CD14-positive monocyte (primary cell): Measurements from ENCODE around the gene CCNQ. TPM values are rescaled to one million over a fixed set of nuclear protein-coding genes. Genes with fewer than 3 reads are reported as not detected.

Source experiments
- DNase-seq, 3 donors: peaks; one replicate each; pipeline ENCODE4 v3.0.0-alpha.2; 2011 to 2022
- H2AFZ ChIP-seq: 2 replicates; pipeline ENCODE4 v1.6.0; 2012; ENCODE audit warnings: mild to moderate bottlenecking, low read depth, low read length, inconsistent platforms; ENCODE audit not compliant: insufficient read depth, poor library complexity, severe bottlenecking
- H3K27ac ChIP-seq, 2 donors: 1 replicate in 1 of 2; 2 replicates in 1 of 2; pipeline ENCODE4 v1.5.1; 2012 to 2013; ENCODE audit warnings: low read length in 2 of 2, control low read depth in 1 of 2, inconsistent platforms in 1 of 2, low read depth in 1 of 2, mild to moderate bottlenecking in 1 of 2
- H3K27me3 ChIP-seq, 2 donors: one replicate each; pipeline versions ENCODE4 v1.6.0 to v1.6.1; 2011 to 2013; ENCODE audit warnings: low read length in 2 of 2; ENCODE audit not compliant: control insufficient read depth in 2 of 2, insufficient read depth in 2 of 2
- H3K36me3 ChIP-seq, 2 donors: replicated peaks in 1 of 2; 1 replicate in 1 of 2; 2 replicates in 1 of 2; pipeline versions ENCODE4 v1.5.1 to v1.6.1; 2012 to 2013; ENCODE audit warnings: low read length in 2 of 2, control low read depth in 1 of 2, inconsistent platforms in 1 of 2, mild to moderate bottlenecking in 1 of 2; ENCODE audit not compliant: insufficient read depth in 2 of 2, control insufficient read depth in 1 of 2
- H3K4me1 ChIP-seq, 2 donors: 1 replicate in 1 of 2; 2 replicates in 1 of 2; pipeline versions ENCODE4 v1.5.1 to v1.6.1; 2012 to 2013; ENCODE audit warnings: low read length in 2 of 2, control low read depth in 1 of 2, inconsistent platforms in 1 of 2, mild to moderate bottlenecking in 1 of 2, moderate library complexity in 1 of 2; ENCODE audit not compliant: insufficient read depth in 2 of 2, control insufficient read depth in 1 of 2
- H3K4me2 ChIP-seq: replicated peaks from 2 replicates; pipeline ENCODE3; 2012; ENCODE audit warnings: low read length, moderate library complexity, mild to moderate bottlenecking; ENCODE audit not compliant: poor library complexity, severe bottlenecking; ENCODE audit errors: extremely low read depth
- H3K4me3 ChIP-seq, 3 experiments: fragments of 200-600 bp in 1 of 3; sonication (generic) in 1 of 3; replicated peaks in 1 of 3; 1 replicate in 2 of 3; 2 replicates in 1 of 3; pipeline ENCODE4 v1.5.1; 2011 to 2013; ENCODE audit warnings: low read length in 3 of 3, mild to moderate bottlenecking in 3 of 3, control low read depth in 2 of 3, low read depth in 2 of 3, inconsistent platforms in 1 of 3, moderate library complexity in 1 of 3
- H3K79me2 ChIP-seq: 2 replicates; pipeline ENCODE4 v1.6.0; 2012; ENCODE audit warnings: mild to moderate bottlenecking, control low read depth, inconsistent platforms, low read length, moderate library complexity; ENCODE audit not compliant: insufficient read depth
- H3K9ac ChIP-seq: 2 replicates; pipeline ENCODE4 v1.6.0; 2017; ENCODE audit warnings: low read length, mild to moderate bottlenecking; ENCODE audit not compliant: insufficient read depth, poor library complexity, severe bottlenecking
- H3K9me3 ChIP-seq, 2 donors: replicated peaks in 1 of 2; 1 replicate in 1 of 2; 2 replicates in 1 of 2; pipeline versions ENCODE4 v1.5.1 to v1.6.1; 2012 to 2013; ENCODE audit warnings: low read length in 2 of 2, control low read depth in 1 of 2; ENCODE audit not compliant: control insufficient read depth in 1 of 2, insufficient read depth in 1 of 2
- H4K20me1 ChIP-seq: 2 replicates; pipeline ENCODE4 v1.6.0; 2012; ENCODE audit warnings: mild to moderate bottlenecking, low read length, control low read depth, moderate library complexity; ENCODE audit not compliant: insufficient read depth
- H3K27ac Mint-ChIP-seq, 7 donors: one replicate each; pipeline ENCODE4 v1.8.0; 2020; ENCODE audit warnings: mild to moderate bottlenecking in 7 of 7, mixed read lengths in 7 of 7, moderate library complexity in 6 of 7, inconsistent platforms in 2 of 7
- H3K27me3 Mint-ChIP-seq, 3 donors: one replicate each; pipeline ENCODE4 v1.8.0; 2021 to 2022; ENCODE audit warnings: low read depth in 3 of 3, mild to moderate bottlenecking in 3 of 3, mixed read lengths in 3 of 3, moderate library complexity in 3 of 3, inconsistent platforms in 1 of 3
- H3K36me3 Mint-ChIP-seq, 2 donors: one replicate each; pipeline ENCODE4 v1.8.0; 2020; ENCODE audit warnings: mixed read lengths in 2 of 2, inconsistent platforms in 1 of 2, mild to moderate bottlenecking in 1 of 2
- H3K4me1 Mint-ChIP-seq: one replicate; pipeline ENCODE4 v1.8.0; 2020; ENCODE audit warnings: mild to moderate bottlenecking, mixed read lengths
- H3K4me3 Mint-ChIP-seq, 2 donors: one replicate each; pipeline ENCODE4 v1.8.0; 2020; ENCODE audit warnings: mild to moderate bottlenecking in 2 of 2, mixed read lengths in 2 of 2, moderate library complexity in 1 of 2
- H3K9me3 Mint-ChIP-seq, 7 donors: one replicate each; pipeline ENCODE4 v1.8.0; 2020 to 2022; ENCODE audit warnings: mixed read lengths in 7 of 7, mild to moderate bottlenecking in 6 of 7, moderate library complexity in 6 of 7, inconsistent platforms in 2 of 7
- CTCF ChIP-seq: fragments of 200-600 bp; IDR thresholded peaks from one replicate; pipeline ENCODE4 v1.8.0; 2022; ENCODE audit warnings: antibody characterized with exemption, mild to moderate bottlenecking
- WGBS: methylation state at CpG from one replicate; pipeline ENCODE4 v1.1.5; 2013; ENCODE audit warnings: missing lambda C conversion rate; ENCODE audit not compliant: insufficient coverage; 5-methylcytosine and 5-hydroxymethylcytosine counted together
- intact Hi-C, 2 donors: fragments of 100-400 bp; cut with micrococcal nuclease; formaldehyde crosslinking; loops; one replicate each; pipeline versions ENCODE4 v1.15.0 to v1.15.1; 2023
- polyA plus RNA-seq, 3 donors: library from polyadenylated mRNA; depleted of rRNA in 1 of 3; unstranded in 2 of 3; stranded (reverse) in 1 of 3; fragments of 300-500 nt in 2 of 3; fragments of >200 nt in 1 of 3; fragmentation: Illumina TruSeq in 2 of 3; gene quantifications; 1 replicate in 2 of 3; 2 replicates in 1 of 3; pipeline ENCODE4 v1.2.3, GENCODE V29; 2012 to 2021

Gene CCNQ
- polyA plus RNA-seq, 3 donors = 21.8 to 35.6 (median 29.3) TPM

- DNase-seq = no peak
- H3K4me2 ChIP-seq = no peak overlapping the region
- H3K4me3 Mint-ChIP-seq = no peak overlapping the region
- no peak overlapping the region for H3K9ac ChIP-seq
- H3K79me2 ChIP-seq = no peaks in the 10 kb centered on the region
- intact Hi-C loops = no loop called here
- no peaks in the 10 kb centered on the region for H3K9me3 ChIP-seq
- H3K9me3 Mint-ChIP-seq = peaks cover 0 to 2% (median 0%) of the 10 kb centered on the region in 7 donors
- no peak overlapping the region for H3K27ac ChIP-seq
- H3K36me3 Mint-ChIP-seq = no peaks in the 10 kb centered on the region
- WGBS = 93% methylated on average over 3 of the region's 9 CpGs
- no peaks in the 10 kb centered on the region for H3K36me3 ChIP-seq
- no peak overlapping the region for H2AFZ ChIP-seq
- no peaks in the 10 kb centered on the region for H3K27me3 ChIP-seq
- peaks cover 30% of the 10 kb centered on the region for H3K4me1 Mint-ChIP-seq
- H4K20me1 ChIP-seq = no peaks in the 10 kb centered on the region
- peaks cover 1 to 15% (median 3%) of the 10 kb centered on the region in 3 donors for H3K27me3 Mint-ChIP-seq
- peaks cover 17 to 21% of the 10 kb centered on the region in 2 donors for H3K4me1 ChIP-seq
- TF ChIP-seq CTCF = no peak
- H3K27ac Mint-ChIP-seq = no peak overlapping the region
- H3K4me3 ChIP-seq = no peak overlapping the region
Measured at GRCh38 chrX:153562546-153562945, 36.4 kb downstream of the CCNQ start.

GRCh38 chrX:153561337-153561736 lies 37.6 kb downstream of the CCNQ start:
- Mint-ChIP-seq H3K27me3 (peaks cover 1 to 13% (median 3%) of the 10 kb centered on the region in 3 donors), H3K9me3 (peaks cover 0 to 4% (median 0%) of the 10 kb centered on the region in 7 donors), H3K4me1 (peaks cover 30% of the 10 kb centered on the region), H3K27ac (no peak overlapping the region), H3K36me3 (no peaks in the 10 kb centered on the region), H3K4me3 (no peak overlapping the region)
- intact Hi-C loops = no loop called here
- H3K27ac ChIP-seq = no peak overlapping the region
- no peak for TF ChIP-seq CTCF
- no peaks in the 10 kb centered on the region for H3K27me3 ChIP-seq
- H3K79me2 ChIP-seq = no peaks in the 10 kb centered on the region
- no peaks in the 10 kb centered on the region for H4K20me1 ChIP-seq
- H3K4me1 ChIP-seq = peaks cover 17 to 21% of the 10 kb centered on the region in 2 donors
- no peak overlapping the region for H3K4me2 ChIP-seq
- no peaks in the 10 kb centered on the region for H3K9me3 ChIP-seq
- H3K36me3 ChIP-seq = no peaks in the 10 kb centered on the region
- H3K4me3 ChIP-seq = no peak overlapping the region
- H2AFZ ChIP-seq = no peak overlapping the region
- no peak for DNase-seq
- WGBS = 48% methylated on average over 5 of the region's 7 CpGs
- H3K9ac ChIP-seq = no peak overlapping the region
